HepG2 (cell line): ENCODE data around the gene STOM. TPM values are rescaled to one million over a fixed set of nuclear protein-coding genes. Genes with fewer than 3 reads are reported as not detected.

ENCODE experiments used
- ATAD3A ChIP-seq: sonication (generic); formaldehyde crosslinking; IDR thresholded peaks from 2 replicates; pipeline ENCODE4 v1.4.0; 2020; ENCODE audit warnings: missing genetic modification reagents
- E2F5 ChIP-seq: sonication (generic); formaldehyde crosslinking; conservative IDR thresholded peaks from 2 replicates; pipeline ENCODE4 v1.4.0; 2020; ENCODE audit warnings: missing genetic modification reagents
- HCFC1 ChIP-seq: fragments of 150-350 bp; IDR thresholded peaks from 2 replicates; pipeline ENCODE4 v1.6.1; 2014; ENCODE audit warnings: low read depth, low read length
- HNRNPLL ChIP-seq: fragments of 200-400 bp; formaldehyde crosslinking; IDR thresholded peaks from 2 replicates; pipeline ENCODE4 v1.6.1; 2017; ENCODE audit warnings: mild to moderate bottlenecking, low read depth, low read length; ENCODE audit not compliant: poor library complexity, severe bottlenecking
- HOXA5 ChIP-seq: sonication (generic); formaldehyde crosslinking; IDR thresholded peaks from 2 replicates; pipeline ENCODE4 v1.4.0; 2020; ENCODE audit warnings: missing genetic modification reagents
- JARID2 ChIP-seq: sonication (generic); formaldehyde crosslinking; IDR thresholded peaks from 2 replicates; pipeline ENCODE4 v1.8.1; 2023; ENCODE audit warnings: missing genetic modification reagents, inconsistent platforms; ENCODE audit not compliant: insufficient replicate concordance
- KDM2A ChIP-seq: sonication (generic); formaldehyde crosslinking; IDR thresholded peaks from 2 replicates; pipeline ENCODE4 v1.4.0; 2020; ENCODE audit warnings: low read depth, missing genetic modification reagents, borderline replicate concordance
- KLF12 ChIP-seq: sonication (generic); formaldehyde crosslinking; IDR thresholded peaks from 2 replicates; pipeline ENCODE4 v1.4.0; 2020; ENCODE audit warnings: missing genetic modification reagents, borderline replicate concordance
- MEIS2 ChIP-seq: sonication (generic); formaldehyde crosslinking; IDR thresholded peaks from 2 replicates; pipeline ENCODE4 v1.9.0; 2021; ENCODE audit warnings: mild to moderate bottlenecking, missing genetic modification reagents
- MXI1 ChIP-seq: IDR thresholded peaks from 3 replicates; pipeline ENCODE4 v1.6.1; 2012; ENCODE audit warnings: low read depth, low read length, inconsistent platforms, borderline replicate concordance
- NR2F6 ChIP-seq, 2 experiments: IDR thresholded peaks; 2 replicates each; pipeline ENCODE4 v1.6.1; 2016; ENCODE audit warnings: antibody characterized with exemption in 1 of 2, mild to moderate bottlenecking in 1 of 2
- ONECUT2 ChIP-seq: sonication (generic); formaldehyde crosslinking; IDR thresholded peaks from 2 replicates; pipeline ENCODE4 v1.4.0; 2020; ENCODE audit warnings: missing genetic modification reagents
- RARA ChIP-seq: IDR thresholded peaks from 2 replicates; pipeline ENCODE4 v1.6.1; 2016; ENCODE audit warnings: missing genetic modification reagents, missing compliant biosample characterization
- REST ChIP-seq, 2 experiments: IDR thresholded peaks; 2 replicates each; pipeline ENCODE4 v1.6.1; 2011 to 2012; ENCODE audit warnings: low read length in 2 of 2, borderline replicate concordance in 1 of 2, low read depth in 1 of 2, mild to moderate bottlenecking in 1 of 2, moderate library complexity in 1 of 2
- SOX13 ChIP-seq, 3 experiments: fragments of 450-650 bp in 1 of 3; sonication (generic) in 1 of 3; formaldehyde crosslinking in 1 of 3; IDR thresholded peaks in 2 of 3; conservative IDR thresholded peaks in 1 of 3; 2 replicates each; pipeline versions ENCODE4 v1.5.0 to v1.6.1; 2016 to 2020; ENCODE audit warnings: antibody characterized with exemption in 1 of 3, mild to moderate bottlenecking in 1 of 3, missing compliant biosample characterization in 1 of 3, missing genetic modification reagents in 1 of 3, moderate library complexity in 1 of 3
- SP140L ChIP-seq: sonication (generic); formaldehyde crosslinking; IDR thresholded peaks from 2 replicates; pipeline ENCODE4 v1.4.0; 2020; ENCODE audit warnings: missing genetic modification reagents, borderline replicate concordance
- ZHX2 ChIP-seq, 2 experiments: sonication (generic) in 1 of 2; formaldehyde crosslinking in 1 of 2; IDR thresholded peaks; 2 replicates each; pipeline versions ENCODE4 v1.6.1 to v1.9.0; 2014 to 2022; ENCODE audit warnings: antibody characterized with exemption in 1 of 2, borderline replicate concordance in 1 of 2, inconsistent platforms in 1 of 2, low read depth in 1 of 2, missing genetic modification reagents in 1 of 2
- polyA plus RNA-seq, 8 experiments: library from polyadenylated mRNA; depleted of rRNA in 3 of 8; stranded (reverse) in 7 of 8; unstranded in 1 of 8; fragments of >200 nt; fragmentation: Illumina TruSeq in 4 of 8; extraction: Trizol in 4 of 8; gene quantifications; 2 replicates each; pipeline versions ENCODE4 v1.2.1 to v1.2.3, GENCODE V29; 2011 to 2016; ENCODE audit warnings: low read depth in 4 of 8, missing spikeins in 1 of 8, mixed read lengths in 1 of 8; ENCODE audit not compliant: insufficient read depth in 1 of 8
- total RNA-seq, 5 experiments: library from RNA; depleted of rRNA; stranded (reverse); fragments of >200 nt; fragmentation: Illumina TruSeq; extraction: Trizol; gene quantifications; 2 replicates each; pipeline ENCODE4 v1.2.3, GENCODE V29; 2016; ENCODE audit warnings: low read depth in 1 of 5

The STOM gene
- total and polyA plus RNA-seq, 2 of the 13 experiments (the other 11 are each of a cell fraction or from before 2014, with no cell fraction given) = 43.6 to 165 TPM

- peak in 1 of 2 experiments; percentile 72; a peak in 2 of 4 replicates for TF ChIP-seq REST (IDR thresholded peaks at IDR 0.05; ENCODE audit: borderline replicate concordance in 1 of 2, low read depth in 1 of 2, low read length in 2 of 2)
- peak; percentile 70; the same call in 1 of the 2 replicates for TF ChIP-seq ONECUT2 (CRISPR knock-in tag)
- 0 out of 2 replicates have a peak, but pooled peaks have one; percentile 47 for TF ChIP-seq MEIS2
- TF ChIP-seq KDM2A (CRISPR knock-in tag) = no peak
- peak; percentile 81 for TF ChIP-seq NR2F6 (IDR thresholded peaks at IDR 0.05)
- TF ChIP-seq NR2F6 (CRISPR knock-in tag; IDR thresholded peaks at IDR 0.05) = peak; percentile 82
- peak; percentile 94 for TF ChIP-seq HOXA5 (CRISPR knock-in tag)
- peak; percentile 59; the same call in 1 of the 2 replicates for TF ChIP-seq SOX13 (IDR thresholded peaks at IDR 0.05)
- TF ChIP-seq SOX13 (CRISPR knock-in tag; conservative IDR thresholded peaks at IDR 0.05 in 1 of 2, IDR thresholded peaks at IDR 0.05 in 1 of 2) = peak in 1 of 2 experiments; percentile 89; a peak in 2 of 4 replicates
- TF ChIP-seq JARID2 (CRISPR knock-in tag) = no peak
- TF ChIP-seq HNRNPLL = no peak
- TF ChIP-seq HCFC1 = no peak
- peak; percentile 44; the same call in 1 of the 3 replicates for TF ChIP-seq MXI1
- no peak for TF ChIP-seq E2F5 (CRISPR knock-in tag)
- peak; percentile 88 for TF ChIP-seq RARA (CRISPR knock-in tag)
- 0 out of 2 replicates have a peak, but pooled peaks have one; percentile 62 for TF ChIP-seq SP140L
- no peak for TF ChIP-seq ATAD3A (CRISPR knock-in tag)
- no peak for TF ChIP-seq ZHX2 (IDR thresholded peaks at IDR 0.05; ENCODE audit: low read depth)
- TF ChIP-seq ZHX2 (CRISPR knock-in tag; IDR thresholded peaks at IDR 0.05; ENCODE audit: borderline replicate concordance) = 0 out of 2 replicates have a peak, but pooled peaks have one; percentile 59
- peak; percentile 87 for TF ChIP-seq KLF12
Observed at GRCh38 chr9:121372239-121373010, 2.4 kb upstream of the STOM start (continued).
